ENCODE measurements around the gene GALNT9.
"Not testable (repeated sequence)": the region's sequence is repeated elsewhere in the genome, so short reads cannot be mapped to it uniquely, and the experiment has no call there.

The GALNT9 gene

GRCh38 chr12:132155771-132156572 is 173.4 kb downstream of the GALNT9 start:
- no peak for DNase-seq (ENCODE audit: low spot score)

GRCh38 chr12:132154941-132155770 is 174.2 kb downstream of the GALNT9 start:
- no peak for DNase-seq (ENCODE audit: low spot score)

GRCh38 chr12:132154341-132154761 is 175.0 kb downstream of the GALNT9 start:
- DNase-seq (ENCODE audit: low spot score) = no peak

GRCh38 chr12:132153501-132154340 is 175.7 kb downstream of the GALNT9 start:
- peak; percentile 83 for DNase-seq (ENCODE audit: low spot score)

GRCh38 chr12:132152953-132153352 is 176.4 kb downstream of the GALNT9 start:
- no peak for DNase-seq (ENCODE audit: low spot score)

- DNase-seq (ENCODE audit: low spot score) = no peak
These were observed 177.0 kb downstream of the GALNT9 start for GRCh38 chr12:132152411-132152821.

- no peak for DNase-seq (ENCODE audit: low spot score)
These were observed 177.5 kb downstream of the GALNT9 start for GRCh38 chr12:132151766-132152410.

GRCh38 chr12:132151145-132151765 is 178.1 kb downstream of the GALNT9 start:
- DNase-seq (ENCODE audit: low spot score) = no peak

GRCh38 chr12:132150780-132151144 is 178.6 kb downstream of the GALNT9 start:
- DNase-seq (ENCODE audit: low spot score) = no peak

- DNase-seq (ENCODE audit: low spot score) = not testable (repeated sequence)
These were observed 179.9 kb downstream of the GALNT9 start for GRCh38 chr12:132149526-132149925.

- no peak for DNase-seq (ENCODE audit: low spot score)
These were observed 180.9 kb downstream of the GALNT9 start for GRCh38 chr12:132148368-132149045.

- no peak for DNase-seq (ENCODE audit: low spot score)
These were observed 181.7 kb downstream of the GALNT9 start for GRCh38 chr12:132147423-132148367.

GRCh38 chr12:132146772-132147422 is 182.5 kb downstream of the GALNT9 start:
- no peak for DNase-seq (ENCODE audit: low spot score)

Data from kidney capillary endothelial cell (primary cell).